ENCODE data around the gene SEMA4B.

GRCh38 chr15:90188914-90189748 is 12.0 kb upstream of the SEMA4B start:
- TF ChIP-seq TEAD4 (IDR thresholded peaks at IDR 0.05) (no peak), TCF12 (IDR thresholded peaks at IDR 0.05; ENCODE audit: low read depth) (no peak), YY1 (IDR thresholded peaks at IDR 0.05; ENCODE audit: low read depth) (no peak), RAD21 (IDR thresholded peaks at IDR 0.05; ENCODE audit: low read depth) (no peak), USF1 (IDR thresholded peaks at IDR 0.05) (no peak), EP300 (IDR thresholded peaks at IDR 0.05; ENCODE audit: borderline replicate concordance) (no peak), CEBPB (IDR thresholded peaks at IDR 0.05) (no peak), TAF1 (IDR thresholded peaks at IDR 0.05; ENCODE audit: low read depth) (no peak), NFIC (IDR thresholded peaks at IDR 0.05) (no peak), EGR1 (IDR thresholded peaks at IDR 0.05) (no peak)
- TF ChIP-seq, protein P1, sequence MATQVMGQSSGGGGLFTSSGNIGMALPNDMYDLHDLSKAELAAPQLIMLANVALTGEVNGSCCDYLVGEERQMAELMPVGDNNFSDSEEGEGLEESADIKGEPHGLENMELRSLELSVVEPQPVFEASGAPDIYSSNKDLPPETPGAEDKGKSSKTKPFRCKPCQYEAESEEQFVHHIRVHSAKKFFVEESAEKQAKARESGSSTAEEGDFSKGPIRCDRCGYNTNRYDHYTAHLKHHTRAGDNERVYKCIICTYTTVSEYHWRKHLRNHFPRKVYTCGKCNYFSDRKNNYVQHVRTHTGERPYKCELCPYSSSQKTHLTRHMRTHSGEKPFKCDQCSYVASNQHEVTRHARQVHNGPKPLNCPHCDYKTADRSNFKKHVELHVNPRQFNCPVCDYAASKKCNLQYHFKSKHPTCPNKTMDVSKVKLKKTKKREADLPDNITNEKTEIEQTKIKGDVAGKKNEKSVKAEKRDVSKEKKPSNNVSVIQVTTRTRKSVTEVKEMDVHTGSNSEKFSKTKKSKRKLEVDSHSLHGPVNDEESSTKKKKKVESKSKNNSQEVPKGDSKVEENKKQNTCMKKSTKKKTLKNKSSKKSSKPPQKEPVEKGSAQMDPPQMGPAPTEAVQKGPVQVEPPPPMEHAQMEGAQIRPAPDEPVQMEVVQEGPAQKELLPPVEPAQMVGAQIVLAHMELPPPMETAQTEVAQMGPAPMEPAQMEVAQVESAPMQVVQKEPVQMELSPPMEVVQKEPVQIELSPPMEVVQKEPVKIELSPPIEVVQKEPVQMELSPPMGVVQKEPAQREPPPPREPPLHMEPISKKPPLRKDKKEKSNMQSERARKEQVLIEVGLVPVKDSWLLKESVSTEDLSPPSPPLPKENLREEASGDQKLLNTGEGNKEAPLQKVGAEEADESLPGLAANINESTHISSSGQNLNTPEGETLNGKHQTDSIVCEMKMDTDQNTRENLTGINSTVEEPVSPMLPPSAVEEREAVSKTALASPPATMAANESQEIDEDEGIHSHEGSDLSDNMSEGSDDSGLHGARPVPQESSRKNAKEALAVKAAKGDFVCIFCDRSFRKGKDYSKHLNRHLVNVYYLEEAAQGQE (IDR thresholded peaks at IDR 0.05; ENCODE audit: low read depth), result no peak
